Endothelial cell of umbilical vein (primary cell): ENCODE data around the gene VIT. TPM values are rescaled to one million over a fixed set of nuclear protein-coding genes. Genes with fewer than 3 reads are reported as not detected.

Experiments
- BruUV-seq: library from RNA; stranded (reverse); fragments of 400-500 nt; replicated peaks from 2 replicates; lab custom pipeline; 2021; lab: Mats Ljungman, UMichigan
- CTCF ChIA-PET: fragments of 300-600, 350-600 bp; sonication (Branson Sonifier 250); formaldehyde crosslinking; loops from one replicate; lab custom pipeline; 2021; ENCODE audit warnings: antibody characterized with exemption, inconsistent platforms; lab: Charles Lee
- POLR2A ChIA-PET: fragments of 300-600, 350-600 bp; sonication (Branson Sonifier 250); formaldehyde crosslinking; loops from one replicate; lab custom pipeline; 2021; ENCODE audit warnings: antibody characterized with exemption, inconsistent platforms; lab: Charles Lee
- DNase-seq: peaks from one replicate; pipeline ENCODE4 v3.0.0-alpha.2; 2011; ENCODE audit warnings: low read depth, low spot score
- FAIRE-seq: peaks from 2 replicates; lab custom pipeline; 2011; peaks lifted over from hg19 to GRCh38; lab: Jason Lieb, UNC
- H2AFZ ChIP-seq: 2 replicates; pipeline ENCODE4 v1.6.0; 2012; ENCODE audit warnings: low read depth, low read length, control low read depth, inconsistent platforms
- H3K27ac ChIP-seq: 2 replicates; pipeline ENCODE4 v1.5.1; 2011; ENCODE audit warnings: low read depth, mild to moderate bottlenecking, control low read depth, low read length, moderate library complexity; ENCODE audit not compliant: insufficient read depth
- H3K27me3 ChIP-seq, 2 experiments: 2 replicates each; pipeline versions ENCODE4 v1.6.0 to v1.6.1; 2011; ENCODE audit warnings: low read length in 2 of 2, mixed read lengths in 1 of 2; ENCODE audit not compliant: control insufficient read depth in 2 of 2, insufficient read depth in 2 of 2
- H3K36me3 ChIP-seq, 2 experiments: 2 replicates in 1 of 2; 3 replicates in 1 of 2; pipeline ENCODE4 v1.5.1; 2011; ENCODE audit warnings: low read length in 2 of 2, mild to moderate bottlenecking in 1 of 2, moderate library complexity in 1 of 2; ENCODE audit not compliant: control insufficient read depth in 2 of 2, insufficient read depth in 2 of 2; ENCODE audit errors: extremely low read depth in 1 of 2
- H3K4me1 ChIP-seq: 3 replicates; pipeline ENCODE4 v1.5.1; 2011; ENCODE audit warnings: mild to moderate bottlenecking, low read length; ENCODE audit not compliant: control insufficient read depth, insufficient read depth; ENCODE audit errors: extremely low read depth
- H3K4me2 ChIP-seq: 2 replicates; pipeline ENCODE4 v1.6.1; 2011; ENCODE audit warnings: low read length, control low read depth, mixed read lengths; ENCODE audit not compliant: insufficient read depth
- H3K4me3 ChIP-seq, 3 experiments: fragments of 200-600 bp in 1 of 3; sonication (generic), shearing (Covaris generic) in 1 of 3; replicated peaks in 1 of 3; 2 replicates each; pipeline ENCODE4 v1.5.1; 2011 to 2016; ENCODE audit warnings: control low read depth in 3 of 3, low read length in 3 of 3, mild to moderate bottlenecking in 2 of 3, inconsistent platforms in 1 of 3, low read depth in 1 of 3, moderate library complexity in 1 of 3; ENCODE audit not compliant: insufficient read depth in 1 of 3
- H3K79me2 ChIP-seq: 2 replicates; pipeline ENCODE4 v1.6.0; 2012; ENCODE audit warnings: low read length, inconsistent platforms; ENCODE audit not compliant: control insufficient read depth, insufficient read depth
- H3K9ac ChIP-seq: replicated peaks from 2 replicates; pipeline ENCODE3; 2011; ENCODE audit warnings: low read length, control low read depth; ENCODE audit not compliant: insufficient read depth; ENCODE audit errors: extremely low read depth
- H3K9me1 ChIP-seq: replicated peaks from 3 replicates; pipeline ENCODE4 v1.6.0; 2011; ENCODE audit warnings: mild to moderate bottlenecking, low read length; ENCODE audit not compliant: control insufficient read depth, insufficient read depth; ENCODE audit errors: extremely low read depth
- H3K9me3 ChIP-seq: replicated peaks from 2 replicates; pipeline ENCODE4 v1.5.1; 2012; ENCODE audit warnings: low read length, inconsistent platforms; ENCODE audit not compliant: control insufficient read depth, insufficient read depth
- H4K20me1 ChIP-seq: replicated peaks from 2 replicates; pipeline ENCODE3; 2011; ENCODE audit warnings: mild to moderate bottlenecking, low read length; ENCODE audit not compliant: control insufficient read depth, insufficient read depth; ENCODE audit errors: extremely low read depth
- CTCF ChIP-seq, 2 donors: IDR thresholded peaks; 1 replicate in 1 of 2; 2 replicates in 1 of 2; pipeline ENCODE4 v1.5.1; 2011; ENCODE audit warnings: low read length in 2 of 2, mild to moderate bottlenecking in 2 of 2, moderate library complexity in 2 of 2, control low read depth in 1 of 2, inconsistent platforms in 1 of 2, low read depth in 1 of 2; ENCODE audit not compliant: insufficient read depth in 1 of 2; ENCODE audit errors: extremely low read depth in 1 of 2
- EZH2 ChIP-seq: IDR thresholded peaks from 2 replicates; pipeline ENCODE4 v1.6.1; 2012; ENCODE audit warnings: borderline replicate concordance, low read depth, mild to moderate bottlenecking, moderate library complexity, low read length, inconsistent platforms; ENCODE audit not compliant: severe bottlenecking
- FOS ChIP-seq: IDR thresholded peaks from 2 replicates; pipeline ENCODE4 v1.6.1; 2011; ENCODE audit warnings: mild to moderate bottlenecking, low read length, moderate library complexity, borderline replicate concordance; ENCODE audit not compliant: insufficient read depth
- GATA2 ChIP-seq: IDR thresholded peaks from 2 replicates; pipeline ENCODE4 v1.7.0; 2011; ENCODE audit warnings: low read depth, mild to moderate bottlenecking, moderate library complexity, mixed read lengths, low read length; ENCODE audit not compliant: insufficient read length, insufficient read depth
- JUN ChIP-seq: IDR thresholded peaks from 2 replicates; pipeline ENCODE4 v1.6.1; 2011; ENCODE audit warnings: borderline replicate concordance, low read depth; ENCODE audit not compliant: insufficient read length, insufficient read depth
- MAX ChIP-seq: IDR thresholded peaks from 2 replicates; pipeline ENCODE4 v1.6.1; 2011; ENCODE audit not compliant: insufficient read depth, insufficient read length
- MYC ChIP-seq: IDR thresholded peaks from one replicate; pipeline ENCODE4 v1.6.1; 2011; ENCODE audit warnings: mild to moderate bottlenecking, low read depth, low read length
- POLR2A ChIP-seq: IDR thresholded peaks from 2 replicates; pipeline ENCODE4 v1.6.1; 2012; ENCODE audit warnings: low read depth, mild to moderate bottlenecking, control low read depth, low read length
- POLR2AphosphoS5 ChIP-seq: IDR thresholded peaks from 2 replicates; pipeline ENCODE4 v1.6.1; 2012; ENCODE audit warnings: low read depth, mild to moderate bottlenecking, control low read depth, low read length, moderate library complexity; ENCODE audit not compliant: insufficient read depth
- dilution Hi-C: fragments of 300-500 bp; cut with MboI; formaldehyde crosslinking; loops from one replicate; pipeline ENCODE4 v1.15.0; 2019; ENCODE audit warnings: low sequenced_read_pairs; ENCODE audit not compliant: extremely low pct_ligation_motif_present
- intact Hi-C: fragments of 100-400 bp; cut with micrococcal nuclease; formaldehyde crosslinking; loops from one replicate; pipeline ENCODE4 v1.10.0; 2022
- polyA plus RNA-seq, 4 experiments: library from polyadenylated mRNA; depleted of rRNA in 3 of 4; stranded (reverse) in 3 of 4; unstranded in 1 of 4; fragments of >200 nt; gene quantifications; 2 replicates each; pipeline versions ENCODE4 v1.2.1 to v1.2.3, GENCODE V29; 2011 to 2012; ENCODE audit warnings: missing spikeins in 1 of 4
- total RNA-seq: library from RNA; stranded (reverse); gene quantifications from 2 replicates; pipeline ENCODE4 v1.2.3, GENCODE V29; 2021

The VIT gene
- total and polyA plus RNA-seq, 2 donors (not counting 3 experiments of a cell fraction or from before 2014, with no cell fraction given), result 0.54 to 0.88 TPM

- dilution Hi-C loops, result no loop called here
- Histone ChIP-seq H3K9me3 (no peaks in the 10 kb centered on the region), H3K9ac (no peak overlapping the region), H3K4me2 (no peak overlapping the region), H3K9me1 (no peaks in the 10 kb centered on the region), H3K4me3 (no peak overlapping the region), H3K27me3 (peaks cover 6 to 25% of the 10 kb centered on the region in 2 experiments), H4K20me1 (no peaks in the 10 kb centered on the region), H3K27ac (no peak overlapping the region), H3K36me3 (no peaks in the 10 kb centered on the region), H2AFZ (no peak overlapping the region), H3K4me1 (peaks cover 6% of the 10 kb centered on the region), H3K79me2 (no peaks in the 10 kb centered on the region)
- no TSS peak for BruUV-seq
- CTCF ChIA-PET, result no interaction called here
- FAIRE-seq (no peak), DNase-seq (no peak)
- intact Hi-C loops, result no loop called here
- POLR2A ChIA-PET, result no interaction called here
- no peak for TF ChIP-seq POLR2AphosphoS5
- TF ChIP-seq GATA2, result no peak
- TF ChIP-seq POLR2A, result no peak
- TF ChIP-seq EZH2, result no peak
- no peak for TF ChIP-seq MAX
- no peak for TF ChIP-seq JUN
- no peak for TF ChIP-seq MYC
- no peak for TF ChIP-seq FOS
- no peak for TF ChIP-seq CTCF (IDR thresholded peaks at IDR 0.05; ENCODE audit: extremely low read depth in 1 of 2, insufficient read depth in 1 of 2, low read depth in 1 of 2, low read length in 2 of 2)
Observed at GRCh38 chr2:36750101-36750500, 53.6 kb downstream of the VIT start.
